8988T (cell line): Measurements from ENCODE around the gene SESTD1.

ENCODE experiments used
- DNase-seq: peaks from one replicate; pipeline ENCODE4 v3.0.0; 2011

SESTD1 gene

DNA sequence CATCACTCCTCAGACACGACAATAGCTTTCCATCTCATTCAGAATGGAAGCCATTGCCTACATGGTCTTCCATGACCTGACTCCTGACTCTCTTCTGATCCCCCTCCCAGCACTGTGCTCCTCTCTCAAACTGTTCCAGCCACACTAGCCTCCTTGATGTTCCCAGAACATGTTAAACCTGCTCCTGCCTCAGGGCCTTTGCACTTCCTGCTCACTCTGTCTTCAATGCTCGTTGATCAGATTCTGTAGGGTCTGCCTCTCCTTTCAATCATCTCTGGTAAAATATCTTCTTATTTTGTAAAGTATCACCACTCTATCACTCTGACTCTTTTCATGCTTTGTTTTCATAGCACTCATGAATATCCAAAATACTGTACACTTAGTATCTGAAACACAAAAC, 84.9 kb downstream of the SESTD1 start:
- no peak for DNase-seq

DNA sequence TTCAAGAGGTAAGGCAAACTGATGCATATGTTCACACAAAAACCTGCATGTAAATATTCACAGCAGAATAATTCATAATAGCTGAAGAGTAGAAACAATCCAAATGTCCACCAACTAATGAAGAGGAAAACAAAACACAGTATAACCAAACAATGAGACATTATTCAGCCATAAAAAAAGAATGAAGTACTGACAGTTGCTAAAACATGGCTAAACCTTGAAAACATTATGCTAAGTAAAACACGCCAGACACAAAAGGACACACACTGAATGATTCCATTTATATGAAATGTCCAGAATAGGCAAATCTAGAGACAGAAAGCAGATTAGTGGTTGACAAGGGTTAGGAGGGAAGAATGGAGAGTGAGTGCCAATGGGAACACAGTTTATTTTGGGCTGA, 86.9 kb downstream of the SESTD1 start:
- DNase-seq, result no peak

GRCh38 chr2:179174240-179174639, 90.4 kb downstream of the SESTD1 start:
- DNase-seq, result no peak

- no peak for DNase-seq
Measured at GRCh38 chr2:179172894-179173293, 91.7 kb downstream of the SESTD1 start.

DNA sequence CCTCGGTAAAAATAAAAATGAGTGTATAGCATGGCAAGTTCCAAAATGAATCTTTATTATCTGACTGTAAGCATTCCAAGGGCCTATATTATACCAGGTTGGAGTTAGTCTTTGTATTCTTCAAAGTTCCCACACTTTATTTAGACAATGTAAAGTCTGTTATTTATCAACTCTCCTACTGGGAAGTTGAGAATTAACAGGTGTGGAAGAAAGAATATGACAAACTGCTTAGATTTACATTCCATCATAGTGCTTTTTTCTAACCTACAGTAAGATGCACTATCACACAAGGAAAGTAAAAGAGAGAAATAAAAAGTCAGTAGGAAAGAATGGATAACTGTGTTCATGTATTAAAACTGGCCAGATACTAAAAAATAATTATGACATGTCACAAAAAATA, 93.3 kb downstream of the SESTD1 start:
- no peak for DNase-seq

DNA sequence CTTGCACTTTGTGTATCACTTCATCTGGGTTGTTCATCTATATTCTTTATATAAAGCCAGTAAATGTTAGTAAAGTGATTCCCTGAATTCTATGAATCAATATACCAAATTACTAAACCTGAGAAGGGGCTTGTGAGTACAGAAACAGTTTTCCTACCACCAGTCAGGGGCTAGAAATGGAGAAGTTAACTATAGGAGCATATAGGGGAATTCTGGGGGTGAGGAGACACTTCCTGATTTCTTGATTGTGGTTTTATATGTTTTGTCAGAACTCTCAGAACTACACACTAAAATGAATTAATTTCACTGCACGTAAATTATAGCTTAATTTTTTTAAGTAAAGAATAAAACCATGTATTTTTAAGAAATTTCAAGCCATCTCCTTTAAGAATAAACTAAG, 93.7 kb downstream of the SESTD1 start:
- DNase-seq, result no peak

GRCh38 chr2:179165356-179166000, 99.2 kb downstream of the SESTD1 start:
- no peak for DNase-seq

DNA sequence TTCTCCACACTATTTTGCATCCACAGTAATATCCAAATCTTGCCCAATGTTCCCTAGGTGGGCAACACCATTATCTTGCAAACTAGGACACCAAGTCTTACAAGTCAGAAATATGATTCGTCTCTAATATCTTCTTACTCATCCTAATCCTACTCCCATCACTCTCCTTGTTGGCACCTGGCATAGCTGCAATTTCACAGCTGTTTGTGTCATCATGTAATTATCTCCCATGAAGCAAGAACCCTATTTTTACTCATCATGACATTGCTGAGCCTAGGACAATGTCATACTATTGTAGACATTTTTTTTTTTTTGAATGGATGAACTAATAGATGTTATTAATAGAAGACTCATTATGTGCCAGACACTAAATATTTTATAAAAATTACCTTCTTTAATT, 123.4 kb downstream of the SESTD1 start:
- no peak for DNase-seq

DNA sequence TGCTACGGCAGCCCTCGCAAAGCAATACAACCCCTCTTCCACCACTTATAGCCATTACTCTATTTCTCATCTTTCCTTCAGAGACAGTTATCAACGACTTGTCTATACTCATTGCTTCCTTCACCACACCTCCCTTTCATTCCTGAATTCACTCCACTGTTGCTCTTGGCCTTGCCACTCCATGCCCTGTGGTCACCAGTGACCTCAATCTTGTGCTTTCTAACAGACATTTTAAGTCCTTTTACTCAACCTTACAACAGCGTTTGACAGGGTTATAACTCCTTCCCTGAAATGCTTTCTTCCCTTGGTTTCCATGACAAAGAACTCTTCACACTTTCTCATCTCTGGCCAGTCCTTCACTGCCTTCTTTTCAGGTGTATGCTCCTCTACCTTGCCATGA, 124.1 kb downstream of the SESTD1 start:
- no peak for DNase-seq

DNA sequence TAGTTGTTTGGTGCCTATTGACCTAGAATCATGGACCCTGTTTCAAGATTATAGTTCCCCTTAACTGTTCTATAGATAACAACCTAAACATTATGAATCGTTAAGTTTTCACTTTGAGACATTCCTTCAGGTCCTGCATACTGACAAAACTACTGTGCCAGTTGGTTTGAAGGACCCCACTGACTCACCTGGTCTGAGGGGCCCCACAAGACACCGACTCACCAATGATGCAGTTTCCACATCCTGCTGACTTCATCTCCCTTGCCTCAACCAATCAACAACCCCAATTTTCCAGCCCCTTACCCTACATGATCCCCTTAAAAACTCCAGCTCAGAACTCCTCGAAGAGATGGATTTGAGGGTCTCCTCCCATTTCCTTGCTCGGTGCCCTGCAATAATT, 125.1 kb downstream of the SESTD1 start:
- DNase-seq, result no peak

DNA sequence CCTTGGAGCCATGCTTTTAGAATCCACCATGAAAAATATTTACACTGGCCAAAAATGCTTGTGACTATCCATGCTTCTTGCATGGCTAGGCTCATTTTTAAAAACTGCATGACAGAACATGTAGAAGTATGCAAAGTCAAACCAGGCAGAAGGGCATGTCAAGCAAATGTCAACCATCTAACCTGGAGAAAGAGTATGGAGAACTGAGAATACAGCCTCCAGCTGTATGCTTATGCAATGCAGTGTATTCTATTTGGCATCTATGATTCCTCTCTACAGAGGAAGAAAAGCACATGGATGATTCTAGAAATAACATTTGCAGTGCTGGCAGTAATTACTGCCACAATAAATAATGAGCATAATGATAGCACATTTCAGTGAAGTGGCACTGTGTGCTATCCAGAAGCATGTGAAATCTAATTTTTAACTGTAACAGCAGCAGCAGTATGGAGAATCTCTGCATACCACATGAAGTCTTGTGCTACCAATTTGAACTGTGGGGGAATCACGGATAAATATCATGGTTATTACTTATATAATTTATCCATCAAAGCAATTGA, 127.4 kb downstream of the SESTD1 start:
- no peak for DNase-seq

DNA sequence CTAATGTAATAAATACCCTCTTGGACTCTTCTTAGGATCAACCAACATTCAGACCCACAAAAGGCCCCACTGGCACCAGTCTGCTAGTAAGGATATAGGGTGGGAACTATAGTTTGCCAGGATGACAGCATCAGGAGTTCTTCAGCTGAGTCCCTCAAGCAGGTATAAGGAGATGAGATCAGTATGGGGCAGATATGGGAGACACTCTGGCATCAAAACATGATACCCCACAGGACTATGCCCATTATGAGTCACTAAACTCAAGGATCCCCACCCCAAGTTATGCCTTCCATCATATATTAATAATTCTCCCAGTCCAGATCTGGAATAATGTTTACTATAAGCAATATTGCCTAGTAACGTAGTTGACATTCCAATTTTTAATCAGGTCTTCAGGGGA, 131.6 kb downstream of the SESTD1 start:
- no peak for DNase-seq

GRCh38 chr2:179132076-179132475, 132.6 kb downstream of the SESTD1 start:
- DNase-seq, result no peak

GRCh38 chr2:179130560-179130959, 134.1 kb downstream of the SESTD1 start:
- no peak for DNase-seq

GRCh38 chr2:179129574-179130238, 134.9 kb downstream of the SESTD1 start:
- DNase-seq, result no peak

DNA sequence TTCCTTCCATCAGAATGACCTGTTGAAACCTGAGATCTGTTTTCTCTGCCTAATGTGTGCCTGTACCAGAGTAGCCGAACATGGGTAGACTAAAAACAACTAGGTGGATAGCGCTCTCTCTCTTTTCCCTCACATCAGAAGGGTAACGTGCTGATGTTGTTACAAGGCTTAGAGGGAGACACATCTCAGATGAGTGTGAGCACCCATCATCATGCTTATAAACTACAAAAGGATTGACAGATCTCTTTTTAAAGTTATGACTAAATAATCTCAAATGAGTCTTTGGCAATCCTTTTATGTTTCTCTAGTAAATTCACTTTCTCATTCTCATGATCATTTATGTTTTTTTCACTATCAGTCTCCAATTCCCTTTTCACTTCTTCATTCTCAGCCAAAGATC, 139.2 kb downstream of the SESTD1 start:
- DNase-seq, result no peak

- DNase-seq, result no peak
Measured at GRCh38 chr2:179124282-179124681, 140.3 kb downstream of the SESTD1 start.

GRCh38 chr2:179123272-179123662, 141.4 kb downstream of the SESTD1 start:
- no peak for DNase-seq

DNA sequence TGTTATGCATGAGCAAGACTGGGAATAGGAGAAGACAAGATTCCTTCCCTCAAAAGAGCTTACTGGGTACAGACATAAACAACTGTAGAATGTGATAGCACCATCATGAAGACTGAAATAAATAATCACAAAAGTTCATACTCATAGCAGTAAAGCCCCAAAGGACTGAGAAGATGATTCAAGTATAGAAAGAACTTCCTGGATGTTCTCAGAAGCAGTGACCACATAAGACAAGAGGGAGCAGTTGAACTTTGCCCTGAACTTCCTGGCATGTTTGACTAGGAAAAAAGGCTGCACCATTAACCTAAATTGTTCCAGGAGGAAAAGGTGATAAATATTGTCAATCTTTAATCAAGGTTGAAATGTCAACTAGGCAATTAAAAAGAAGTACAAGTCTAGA, 156.9 kb downstream of the SESTD1 start:
- no peak for DNase-seq

GRCh38 chr2:179106676-179107428, 157.8 kb downstream of the SESTD1 start:
- no peak for DNase-seq

- no peak for DNase-seq
Measured at GRCh38 chr2:179106342-179106675, 158.3 kb downstream of the SESTD1 start.

DNA sequence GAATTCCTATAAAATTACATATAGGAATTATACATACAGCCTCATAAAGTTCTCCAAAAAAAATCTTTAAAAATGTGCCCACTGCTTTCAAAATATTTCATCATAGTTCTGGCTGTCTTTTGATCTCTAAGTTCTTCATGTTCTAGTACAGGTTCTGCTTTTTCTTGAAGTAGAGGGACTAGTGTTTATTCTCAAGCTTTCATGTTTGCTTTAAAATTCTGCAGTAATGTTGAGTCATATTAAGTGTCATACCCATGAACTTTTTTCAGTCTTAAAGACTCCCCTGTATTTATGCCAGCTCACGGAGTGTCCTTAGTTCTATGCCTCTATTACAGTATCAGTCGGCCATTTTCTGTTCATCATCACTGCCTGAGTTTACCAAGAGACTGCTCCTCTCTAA, 159.9 kb downstream of the SESTD1 start:
- DNase-seq, result no peak

DNA sequence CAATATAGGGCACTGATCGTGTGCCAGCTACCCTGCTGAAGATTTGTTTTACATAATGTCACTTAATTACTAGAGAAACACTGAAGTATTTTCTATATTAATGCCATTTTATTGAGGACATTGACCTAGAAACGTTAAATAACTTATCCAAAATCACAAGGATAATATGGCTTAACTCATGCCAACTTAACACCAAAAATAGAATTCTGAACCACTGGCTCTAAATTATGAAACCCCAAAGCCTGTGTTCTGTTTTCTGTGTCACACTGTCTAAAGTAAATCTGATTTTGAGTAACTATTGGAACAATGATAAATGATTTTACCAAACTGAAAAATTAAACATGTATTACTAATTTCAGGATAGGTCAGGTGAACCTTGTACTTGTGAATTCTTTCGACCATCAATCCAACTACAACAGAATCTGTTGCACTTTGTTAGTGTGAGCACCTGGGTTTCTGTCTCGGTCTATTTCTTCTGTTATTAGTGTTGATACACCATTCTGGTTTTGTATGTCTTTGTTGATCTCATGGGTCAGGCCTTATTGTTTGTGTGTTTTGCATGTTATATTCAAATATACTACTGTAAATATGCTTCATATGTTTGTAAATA, 166.4 kb downstream of the SESTD1 start:
- no peak for DNase-seq

GRCh38 chr2:179097131-179097530, 167.5 kb downstream of the SESTD1 start:
- no peak for DNase-seq
